Activated CD4-positive, alpha-beta T cell treated with anti-CD3 and anti-CD28 coated beads for 36 hours (primary cell): ENCODE results near the gene MARVELD3. TPM values are rescaled to one million over a fixed set of nuclear protein-coding genes. Genes with fewer than 3 reads are reported as not detected.
"Not testable (repeated sequence)": the region's sequence is repeated elsewhere in the genome, so short reads cannot be mapped to it uniquely, and the experiment has no call there.

ENCODE experiments used
- ATAC-seq: fragments of 200-7000 bp; cut with Tn5 transposase; one replicate; pipeline ENCODE4 v1.10.0; 2021; ENCODE audit warnings: mild to moderate bottlenecking, moderate library complexity
- CTCF ChIA-PET: fragments of 350-600 bp; sonication (Branson Sonifier 250); formaldehyde crosslinking; loops from one replicate; lab custom pipeline; 2021; ENCODE audit warnings: antibody characterized with exemption; lab: Charles Lee
- POLR2A ChIA-PET: fragments of 350-600 bp; sonication (Branson Sonifier 250); formaldehyde crosslinking; loops from one replicate; lab custom pipeline; 2021; ENCODE audit warnings: antibody characterized with exemption, inconsistent platforms; lab: Charles Lee
- DNase-seq: peaks from one replicate; pipeline ENCODE4 v3.0.0-alpha.2; 2020
- H3K27ac Mint-ChIP-seq: one replicate; pipeline ENCODE4 v1.8.0; 2021; ENCODE audit warnings: mixed read lengths
- H3K27me3 Mint-ChIP-seq: one replicate; pipeline ENCODE4 v1.8.0; 2021; ENCODE audit warnings: mixed read lengths
- H3K36me3 Mint-ChIP-seq: one replicate; pipeline ENCODE4 v1.8.0; 2021; ENCODE audit warnings: low read depth, mixed read lengths
- H3K4me1 Mint-ChIP-seq: one replicate; pipeline ENCODE4 v1.8.0; 2021; ENCODE audit warnings: mixed read lengths
- H3K4me3 Mint-ChIP-seq: one replicate; pipeline ENCODE4 v1.8.0; 2021; ENCODE audit warnings: mild to moderate bottlenecking, moderate library complexity, mixed read lengths
- H3K9me3 Mint-ChIP-seq: one replicate; pipeline ENCODE4 v1.8.0; 2021; ENCODE audit warnings: low read depth, mixed read lengths
- intact Hi-C, 2 experiments: fragments of 100-400 bp; cut with DNase I in 1 of 2; cut with micrococcal nuclease in 1 of 2; formaldehyde crosslinking; loops; one replicate each; pipeline versions ENCODE4 v1.14.2 to v1.15.1; 2022 to 2024; cut with DNase I, micrococcal nuclease
- total RNA-seq, 2 experiments: library from RNA; stranded (reverse); gene quantifications; one replicate each; pipeline ENCODE4 v1.2.3, GENCODE V29; 2021

MARVELD3 gene
- total RNA-seq = not detected

- H3K27ac Mint-ChIP-seq = no peak within 1 kb of the TSS
- peak within 1 kb of the TSS; percentile 20 for H3K4me3 Mint-ChIP-seq
- H3K4me1 Mint-ChIP-seq = peaks cover 9% of the 10 kb centered on the region
- CTCF ChIA-PET = no interaction called here
- DNase-seq (peak; percentile 43), ATAC-seq (peak; percentile 36)
- no peaks in the 10 kb centered on the region for H3K9me3 Mint-ChIP-seq
- H3K36me3 Mint-ChIP-seq = no peaks in the 10 kb centered on the region
- peaks cover 24% of the 10 kb centered on the region for H3K27me3 Mint-ChIP-seq
- intact Hi-C loops = no loop called here
- POLR2A ChIA-PET = no interaction called here
Observed at GRCh38 chr16:71626018-71626857, at the start of gene MARVELD3. MARVELD3 (plus strand) TSS chr16:71626184; CDS start chr16:71626230, 46 bp downstream.

DNA sequence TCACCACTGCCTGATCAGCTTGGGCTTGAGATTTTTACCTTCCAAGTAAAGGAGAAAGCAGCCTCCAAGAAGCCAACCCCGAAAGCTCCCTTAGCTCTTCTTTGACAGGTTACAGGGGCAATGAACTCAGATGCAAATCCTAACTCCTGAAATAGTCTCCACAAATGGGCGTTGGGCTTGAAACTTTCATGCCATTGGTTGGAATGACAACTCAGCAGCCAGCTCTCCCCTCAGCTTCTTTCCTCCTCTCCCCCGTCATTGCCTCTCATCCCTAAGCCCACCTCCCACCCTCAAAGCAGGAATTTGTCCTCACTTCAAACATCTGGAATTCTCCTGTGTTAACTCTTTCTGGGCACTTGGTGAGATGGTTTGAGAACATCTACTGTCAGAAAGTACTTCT lies 49.0 kb upstream of the MARVELD3 start, which contains the start of gene TAT:
TAT (minus strand) TSS at position 122 of the 400 bp plus-strand sequence. CDS start 677 bp downstream, outside the sequence.
- Mint-ChIP-seq H3K27me3 (peaks cover 12% of the 10 kb centered on the region), H3K27ac (no peak within 1 kb of the TSS), H3K4me1 (no peaks in the 10 kb centered on the region), H3K4me3 (no peak within 1 kb of the TSS), H3K9me3 (no peaks in the 10 kb centered on the region), H3K36me3 (no peaks in the 10 kb centered on the region)
- ChIA-PET CTCF (interaction anchor here (0.8 to 2.2 kb wide), 3 partner anchors 12 to 145 kb away, joined by 3 to 9 read pairs (median 8); no protein-coding TSS in a partner anchor), POLR2A (no interaction called here)
- ATAC-seq (no peak), DNase-seq (no peak)
- intact Hi-C loops = no loop called here

DNA sequence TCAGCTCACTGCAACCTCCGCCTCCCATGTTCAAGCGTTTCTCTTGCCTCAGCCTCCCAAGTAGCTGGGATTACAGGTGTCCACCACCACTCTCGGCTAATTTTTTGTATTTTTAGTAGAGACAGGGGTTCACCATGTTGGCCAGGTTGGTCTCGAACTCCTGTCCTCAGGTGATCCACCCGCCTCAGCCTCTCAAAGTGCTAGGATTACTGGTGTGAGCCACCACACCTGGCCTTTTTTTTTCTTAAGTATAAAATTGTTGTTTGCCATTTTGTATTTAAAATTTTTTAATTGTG lies 43.5 kb upstream of the MARVELD3 start:
- H3K4me3 Mint-ChIP-seq, H3K27ac Mint-ChIP-seq, H3K36me3 Mint-ChIP-seq, H3K9me3 Mint-ChIP-seq, intact Hi-C loops, ATAC-seq, H3K4me1 Mint-ChIP-seq, DNase-seq: not testable (repeated sequence)
- peaks cover 19% of the 10 kb centered on the region for H3K27me3 Mint-ChIP-seq
- ChIA-PET POLR2A (interaction anchor here (0.6 kb wide), 1 partner anchor 32 kb away, joined by 5 read pairs; no protein-coding TSS in a partner anchor), CTCF (interaction anchor here (0.6 kb wide), 1 partner anchor 9 kb away, joined by 3 read pairs; no protein-coding TSS in a partner anchor)

DNA sequence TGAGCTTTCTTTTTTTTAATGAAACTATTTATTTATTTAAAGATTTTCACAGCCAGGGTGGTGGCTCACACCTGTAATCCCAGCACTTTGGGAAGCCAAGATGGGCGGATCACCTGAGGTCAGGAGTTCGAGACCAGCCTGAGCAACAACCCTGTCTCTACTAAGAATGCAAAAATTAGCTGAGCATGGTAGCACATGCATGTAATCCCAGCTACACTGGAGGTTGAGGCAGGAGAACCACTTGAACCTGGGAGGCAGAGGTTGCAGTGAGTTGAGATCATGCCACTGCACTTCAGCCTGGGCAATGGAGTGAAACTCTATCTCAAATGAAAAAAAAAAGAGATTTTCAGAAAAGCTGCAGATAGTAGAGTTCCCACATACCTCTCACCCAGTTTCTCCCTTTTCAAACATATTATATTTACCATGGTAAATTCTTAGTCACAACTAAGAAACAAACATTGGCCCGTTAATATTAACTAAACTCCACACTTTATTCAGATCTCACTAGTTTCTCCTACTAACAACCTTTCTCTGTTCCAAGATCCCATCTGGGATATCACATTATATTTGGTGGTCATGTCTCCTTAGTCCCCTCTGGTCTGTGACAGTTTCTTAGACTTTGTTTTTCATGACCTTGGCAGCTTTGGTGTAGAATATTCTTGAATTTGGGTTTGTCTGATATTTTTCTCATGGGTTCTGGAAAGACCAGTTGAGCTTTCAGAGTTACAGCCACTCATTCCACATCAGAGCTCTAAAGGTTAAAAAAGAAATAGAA lies 41.3 kb upstream of the MARVELD3 start:
- ChIA-PET CTCF (interaction anchor here (0.7 to 1.2 kb wide), 3 partner anchors 15 to 58 kb away, joined by 3 to 4 read pairs (median 3); partner anchors contain the start of gene CHST4), POLR2A (interaction anchor here (0.6 kb wide), 2 partner anchors 20 to 215 kb away, joined by 3 to 4 read pairs; no protein-coding TSS in a partner anchor)
- Mint-ChIP-seq H3K4me1 (no peaks in the 10 kb centered on the region), H3K9me3 (no peaks in the 10 kb centered on the region), H3K4me3 (no peak overlapping the region), H3K27me3 (peaks cover 20% of the 10 kb centered on the region), H3K36me3 (no peaks in the 10 kb centered on the region), H3K27ac (no peak overlapping the region)
- ATAC-seq (no peak), DNase-seq (no peak)
- intact Hi-C loops = no loop called here

- peaks cover 22% of the 10 kb centered on the region for H3K27me3 Mint-ChIP-seq
- no peak overlapping the region for H3K4me3 Mint-ChIP-seq
- DNase-seq (no peak), ATAC-seq (no peak)
- intact Hi-C loops = no loop called here
- no peaks in the 10 kb centered on the region for H3K9me3 Mint-ChIP-seq
- no peaks in the 10 kb centered on the region for H3K4me1 Mint-ChIP-seq
- no peaks in the 10 kb centered on the region for H3K36me3 Mint-ChIP-seq
- no peak overlapping the region for H3K27ac Mint-ChIP-seq
- ChIA-PET CTCF (interaction anchor here (0.7 kb wide), 1 partner anchor 59 kb away, joined by 3 read pairs; the partner anchor contains the start of gene CHST4), POLR2A (interaction anchor here (0.6 kb wide), 1 partner anchor 215 kb away, joined by 4 read pairs; no protein-coding TSS in a partner anchor)
Observed at GRCh38 chr16:71585318-71585703, 40.7 kb upstream of the MARVELD3 start.

DNA sequence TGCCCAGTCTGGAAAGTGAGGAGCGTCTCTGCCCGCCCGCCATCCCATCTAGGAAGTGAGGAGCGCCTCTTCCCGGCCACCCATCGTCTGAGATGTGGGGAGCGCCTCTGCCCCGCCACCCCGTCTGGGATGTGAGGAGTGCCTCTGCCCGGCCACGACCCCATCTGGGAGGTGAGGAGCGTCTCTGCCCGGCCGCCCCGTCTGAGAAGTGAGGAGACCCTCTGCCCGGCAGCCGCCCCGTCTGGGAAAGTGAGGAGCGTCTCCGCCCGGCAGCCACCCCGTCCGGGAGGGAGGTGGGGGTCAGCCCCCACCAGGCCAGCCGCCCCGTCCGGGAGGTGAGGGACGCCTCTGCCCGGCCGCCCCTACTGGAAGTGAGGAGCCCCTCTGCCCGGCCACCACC lies 36.6 kb upstream of the MARVELD3 start:
- H3K4me3 Mint-ChIP-seq, POLR2A ChIA-PET, H3K27ac Mint-ChIP-seq, H3K9me3 Mint-ChIP-seq, H3K36me3 Mint-ChIP-seq, intact Hi-C loops, H3K4me1 Mint-ChIP-seq, ATAC-seq, CTCF ChIA-PET, DNase-seq: not testable (repeated sequence)
- H3K27me3 Mint-ChIP-seq = peaks cover 34% of the 10 kb centered on the region

DNA sequence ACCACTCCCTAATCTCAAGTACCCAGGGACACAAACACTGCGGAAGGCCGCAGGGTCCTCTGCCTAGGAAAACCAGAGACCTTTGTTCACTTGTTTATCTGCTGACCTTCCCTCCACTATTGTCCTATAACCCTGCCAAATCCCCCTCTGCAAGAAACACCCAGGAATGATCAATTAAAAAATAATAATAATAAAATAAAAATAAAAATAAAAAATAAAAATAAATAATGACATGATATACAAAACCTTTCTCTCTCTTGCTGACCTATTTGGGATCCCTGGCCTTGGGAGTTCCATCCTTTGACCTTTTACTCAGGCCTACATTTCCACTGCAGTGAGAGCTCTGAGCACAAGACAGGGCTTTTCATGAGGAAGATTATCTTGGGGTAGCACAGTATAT lies 35.9 kb upstream of the MARVELD3 start:
- H3K9me3 Mint-ChIP-seq, H3K4me1 Mint-ChIP-seq, H3K36me3 Mint-ChIP-seq, intact Hi-C loops, POLR2A ChIA-PET, CTCF ChIA-PET, DNase-seq, H3K4me3 Mint-ChIP-seq, H3K27ac Mint-ChIP-seq, ATAC-seq: not testable (repeated sequence)
- H3K27me3 Mint-ChIP-seq = peaks cover 31% of the 10 kb centered on the region

- H3K27me3 Mint-ChIP-seq = peaks cover 32% of the 10 kb centered on the region
- intact Hi-C loops = no loop called here
- CTCF ChIA-PET = no interaction called here
- no peak for ATAC-seq
- H3K27ac Mint-ChIP-seq = no peak overlapping the region
- DNase-seq = no peak
- POLR2A ChIA-PET = no interaction called here
- no peaks in the 10 kb centered on the region for H3K9me3 Mint-ChIP-seq
- no peak overlapping the region for H3K4me3 Mint-ChIP-seq
- no peaks in the 10 kb centered on the region for H3K36me3 Mint-ChIP-seq
- H3K4me1 Mint-ChIP-seq = no peaks in the 10 kb centered on the region
Observed at GRCh38 chr16:71590584-71590983, 35.4 kb upstream of the MARVELD3 start.

GRCh38 chr16:71591917-71592316 lies 34.1 kb upstream of the MARVELD3 start:
- DNase-seq (no peak), ATAC-seq (no peak)
- intact Hi-C loops = no loop called here
- Mint-ChIP-seq H3K27ac (no peak overlapping the region), H3K4me3 (no peak overlapping the region), H3K27me3 (peaks cover 32% of the 10 kb centered on the region), H3K4me1 (no peaks in the 10 kb centered on the region), H3K36me3 (no peaks in the 10 kb centered on the region), H3K9me3 (no peaks in the 10 kb centered on the region)
- ChIA-PET POLR2A (no interaction called here), CTCF (interaction anchor here (3.3 kb wide), 1 partner anchor 19 kb away, joined by 24 read pairs; no protein-coding TSS in a partner anchor)

GRCh38 chr16:71593048-71593999 lies 32.7 kb upstream of the MARVELD3 start:
- ATAC-seq = no peak

More at GRCh38 chr16:71593048-71593999, 32.7 kb upstream of the MARVELD3 start:
- ChIA-PET POLR2A (no interaction called here), CTCF (interaction anchor here (0.6 to 3.3 kb wide), 3 partner anchors 17 to 182 kb away, joined by 3 to 24 read pairs (median 3); no protein-coding TSS in a partner anchor)
- Mint-ChIP-seq H3K27ac (no peak overlapping the region), H3K4me3 (no peak overlapping the region), H3K36me3 (no peaks in the 10 kb centered on the region), H3K27me3 (peaks cover 37% of the 10 kb centered on the region), H3K9me3 (no peaks in the 10 kb centered on the region), H3K4me1 (no peaks in the 10 kb centered on the region)
- no peak for DNase-seq
- intact Hi-C loops = no loop called here
